ENCODE measurements around the gene PLEKHB1. TPM values are rescaled to one million over a fixed set of nuclear protein-coding genes. Genes with fewer than 3 reads are reported as not detected.

Gene PLEKHB1
- total and polyA plus RNA-seq, 7 donors: 0.33 to 13.7 (median 8.7) TPM

DNA sequence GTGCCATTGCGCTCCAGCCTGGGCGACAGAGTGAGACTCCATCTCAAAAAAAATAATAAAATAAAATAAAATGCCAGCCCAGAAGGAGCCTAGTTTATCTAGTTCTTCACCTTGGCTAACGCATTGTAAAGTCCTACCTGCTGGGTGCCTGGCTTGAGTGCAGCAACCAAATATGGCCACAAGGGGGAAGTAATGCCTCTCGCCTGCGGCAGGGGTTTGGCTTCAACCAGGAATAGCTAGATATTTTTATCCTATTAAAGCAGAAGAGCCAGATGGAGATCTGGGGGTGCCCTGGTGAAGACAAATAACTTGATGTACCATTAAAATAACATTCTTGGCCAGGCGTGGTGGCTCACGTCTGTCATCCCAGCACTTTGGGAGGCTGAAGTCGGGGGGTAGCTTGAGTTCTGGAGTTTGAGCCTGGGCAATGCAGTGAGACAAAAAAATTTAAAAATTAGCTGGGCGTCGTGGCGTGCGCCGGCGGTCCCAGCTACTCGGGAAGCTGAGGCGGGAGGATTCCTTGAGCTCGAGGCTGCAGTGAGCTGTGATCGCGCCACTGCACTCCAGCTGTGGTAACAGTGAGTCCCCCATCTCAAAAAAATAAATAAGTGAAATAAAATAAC is 20.6 kb upstream of the PLEKHB1 start:
- DNase-seq (peak; percentile 57 to 77), ATAC-seq (peak; percentile 72 to 86 (median 80))
- Histone ChIP-seq H3K27ac (no peak overlapping the region), H3K4me1 (peaks cover 9% of the 10 kb centered on the region), H3K4me3 (peak overlapping the region; percentile 49), H3K9me3 (no peaks in the 10 kb centered on the region), H3K27me3 (ENCODE audit: insufficient read depth in 3 of 3, low read length in 2 of 3) (no peaks in the 10 kb centered on the region), H3K36me3 (ENCODE audit: insufficient read depth in 1 of 2, low read depth in 1 of 2) (no peaks in the 10 kb centered on the region)
- 11 to 19% (median 18%) methylated on average over 19 of the region's 19 CpGs for WGBS, 3 donors
- TF ChIP-seq, protein P1, sequence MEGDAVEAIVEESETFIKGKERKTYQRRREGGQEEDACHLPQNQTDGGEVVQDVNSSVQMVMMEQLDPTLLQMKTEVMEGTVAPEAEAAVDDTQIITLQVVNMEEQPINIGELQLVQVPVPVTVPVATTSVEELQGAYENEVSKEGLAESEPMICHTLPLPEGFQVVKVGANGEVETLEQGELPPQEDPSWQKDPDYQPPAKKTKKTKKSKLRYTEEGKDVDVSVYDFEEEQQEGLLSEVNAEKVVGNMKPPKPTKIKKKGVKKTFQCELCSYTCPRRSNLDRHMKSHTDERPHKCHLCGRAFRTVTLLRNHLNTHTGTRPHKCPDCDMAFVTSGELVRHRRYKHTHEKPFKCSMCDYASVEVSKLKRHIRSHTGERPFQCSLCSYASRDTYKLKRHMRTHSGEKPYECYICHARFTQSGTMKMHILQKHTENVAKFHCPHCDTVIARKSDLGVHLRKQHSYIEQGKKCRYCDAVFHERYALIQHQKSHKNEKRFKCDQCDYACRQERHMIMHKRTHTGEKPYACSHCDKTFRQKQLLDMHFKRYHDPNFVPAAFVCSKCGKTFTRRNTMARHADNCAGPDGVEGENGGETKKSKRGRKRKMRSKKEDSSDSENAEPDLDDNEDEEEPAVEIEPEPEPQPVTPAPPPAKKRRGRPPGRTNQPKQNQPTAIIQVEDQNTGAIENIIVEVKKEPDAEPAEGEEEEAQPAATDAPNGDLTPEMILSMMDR (IDR thresholded peaks at IDR 0.05): peak; percentile 93
- intact Hi-C loops (cut with DNase I): loop anchor here (1.0 to 2.0 kb wide), 2 partner anchors 35 kb away; no protein-coding TSS in a partner anchor

DNA sequence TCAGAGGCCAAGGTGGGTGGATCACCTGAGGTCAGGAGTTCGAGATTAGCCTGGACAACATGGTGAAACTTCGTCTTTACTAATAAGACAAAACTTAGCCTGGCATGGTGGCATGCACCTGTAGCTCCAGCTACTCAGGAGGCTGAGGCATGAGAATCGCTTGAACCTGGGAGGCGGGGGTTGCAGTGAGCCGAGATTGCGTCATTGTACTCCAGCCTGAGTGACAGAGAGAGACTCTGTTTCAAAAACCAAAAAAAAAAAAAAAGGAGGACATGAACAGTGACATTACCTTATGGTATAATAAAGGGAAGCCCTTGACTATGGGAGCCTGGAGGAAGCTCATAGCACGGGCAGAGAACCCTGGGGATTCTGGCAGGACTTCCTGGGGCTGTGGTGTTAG is 16.5 kb upstream of the PLEKHB1 start:
- Histone ChIP-seq H3K4me3 (no peak overlapping the region), H3K4me1 (no peaks in the 10 kb centered on the region), H3K27me3 (ENCODE audit: insufficient read depth in 3 of 3, low read length in 2 of 3) (no peaks in the 10 kb centered on the region), H3K27ac (no peak overlapping the region), H3K36me3 (ENCODE audit: insufficient read depth in 1 of 2, low read depth in 1 of 2) (no peaks in the 10 kb centered on the region), H3K9me3 (no peaks in the 10 kb centered on the region)
- DNase-seq: no peak
- WGBS, 3 donors: 80 to 91% (median 84%) methylated on average over 7 of the region's 7 CpGs
- ATAC-seq: no peak
- TF ChIP-seq, protein P1 (IDR thresholded peaks at IDR 0.05): no peak
- intact Hi-C loops (cut with DNase I): no loop called here

DNA sequence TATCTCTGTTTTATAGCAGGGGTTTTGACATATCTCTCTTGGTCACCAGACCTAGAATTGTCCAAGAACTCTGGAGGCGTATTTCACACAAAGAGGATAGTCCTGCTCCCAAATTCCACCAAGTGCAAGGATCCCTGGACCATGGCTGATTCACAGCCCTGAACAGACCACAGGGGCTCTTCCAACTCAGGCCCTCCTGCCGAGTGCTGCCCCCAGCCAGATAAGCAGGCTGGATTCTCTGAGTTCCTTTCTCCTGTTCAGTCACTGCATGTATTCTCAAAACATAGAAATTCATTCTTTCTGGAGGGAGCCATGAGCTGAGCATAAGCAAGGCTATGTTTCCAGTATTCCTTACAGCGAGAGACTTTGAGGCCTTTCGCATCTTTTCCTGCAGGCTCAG is 13.4 kb upstream of the PLEKHB1 start:
- no peak for DNase-seq
- intact Hi-C loops (cut with DNase I): no loop called here
- 94 to 96% (median 96%) methylated on average over 4 of the region's 4 CpGs for WGBS, 3 donors

DNA sequence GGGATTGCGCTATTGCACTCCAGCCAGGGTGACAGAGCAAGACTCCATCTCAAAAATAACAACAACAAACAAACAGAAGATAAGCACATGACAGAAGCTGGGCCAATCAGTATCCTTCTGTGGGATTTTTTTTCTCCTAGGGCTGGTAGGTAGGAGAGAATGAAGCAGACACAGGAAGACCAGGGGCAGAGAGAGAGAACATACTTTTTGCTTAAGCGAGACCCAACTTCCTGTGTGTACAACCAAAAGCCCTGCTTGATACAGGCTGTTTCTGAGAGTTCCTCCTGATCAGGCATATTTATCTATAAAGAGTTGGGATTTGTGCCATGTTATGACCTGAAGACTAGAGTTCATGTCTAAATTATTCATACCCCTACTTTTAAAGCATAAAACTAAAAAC is 12.4 kb upstream of the PLEKHB1 start:
- Histone ChIP-seq H3K27me3 (ENCODE audit: insufficient read depth in 3 of 3, low read length in 2 of 3) (no peaks in the 10 kb centered on the region), H3K4me3 (no peak overlapping the region), H3K27ac (no peak overlapping the region), H3K4me1 (no peaks in the 10 kb centered on the region), H3K9me3 (no peaks in the 10 kb centered on the region), H3K36me3 (ENCODE audit: insufficient read depth in 1 of 2, low read depth in 1 of 2) (no peaks in the 10 kb centered on the region)
- TF ChIP-seq, protein P1 (IDR thresholded peaks at IDR 0.05): no peak
- DNase-seq: no peak
- 76 to 95% (median 92%) methylated on average over 2 of the region's 2 CpGs for WGBS, 3 donors
- ATAC-seq: no peak
- intact Hi-C loops (cut with DNase I): no loop called here

More for the DNA sequence above, 13.4 kb upstream of the PLEKHB1 start:
- Histone ChIP-seq H3K4me1 (no peaks in the 10 kb centered on the region), H3K27me3 (ENCODE audit: insufficient read depth in 3 of 3, low read length in 2 of 3) (no peaks in the 10 kb centered on the region), H3K36me3 (ENCODE audit: insufficient read depth in 1 of 2, low read depth in 1 of 2) (no peaks in the 10 kb centered on the region), H3K4me3 (no peak overlapping the region), H3K9me3 (no peaks in the 10 kb centered on the region), H3K27ac (no peak overlapping the region)
- TF ChIP-seq, protein P1 (IDR thresholded peaks at IDR 0.05): no peak
- no peak for ATAC-seq

DNA sequence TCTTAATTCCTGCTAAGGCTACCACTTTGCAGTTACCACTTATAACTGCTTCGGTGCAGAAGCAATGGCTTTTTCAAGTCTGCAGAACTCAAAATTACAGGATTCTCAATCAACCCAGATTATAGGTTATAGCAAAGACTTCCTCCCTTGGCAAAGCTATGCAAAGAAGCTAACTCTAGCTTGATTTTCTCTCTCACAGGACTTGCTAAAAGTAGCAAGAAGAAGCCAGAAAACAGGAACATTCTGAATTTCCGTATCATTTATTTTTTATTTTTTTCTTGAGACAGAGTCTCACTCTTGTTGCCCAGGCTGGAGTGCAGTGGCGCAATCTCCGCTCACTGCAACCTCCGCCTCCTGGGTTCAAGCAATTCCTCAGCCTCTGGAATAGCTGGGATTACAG is 10.7 kb upstream of the PLEKHB1 start:
- no peaks in the 10 kb centered on the region for H3K9me3 ChIP-seq
- DNase-seq (no peak), ATAC-seq (no peak)
- H3K4me3 ChIP-seq: no peak overlapping the region
- H3K4me1 ChIP-seq: no peaks in the 10 kb centered on the region
- H3K27ac ChIP-seq: no peak overlapping the region
- no peaks in the 10 kb centered on the region for H3K36me3 ChIP-seq (ENCODE audit: insufficient read depth in 1 of 2, low read depth in 1 of 2)
- TF ChIP-seq, protein P1 (IDR thresholded peaks at IDR 0.05): no peak
- H3K27me3 ChIP-seq (ENCODE audit: insufficient read depth in 3 of 3, low read length in 2 of 3): no peaks in the 10 kb centered on the region
- 84 to 97% (median 89%) methylated on average over 5 of the region's 5 CpGs for WGBS, 3 donors
- intact Hi-C loops (cut with DNase I): no loop called here
